Measurements from ENCODE around the gene STK39.

Gene STK39

GRCh38 chr2:168167511-168168263, 79.7 kb downstream of the STK39 start:
- no peak for TF ChIP-seq CTCF (IDR thresholded peaks at IDR 0.05; ENCODE audit: extremely low read depth, insufficient read depth, missing control alignments)
- in situ Hi-C loops (cut with MboI; ENCODE audit: low pct_unique_long_range_greater_than_20kb, low sequenced_read_pairs, unreplicated experiment): no loop called here
- DNase-seq (ENCODE audit: low spot score): no peak

- in situ Hi-C loops (cut with MboI; ENCODE audit: low pct_unique_long_range_greater_than_20kb, low sequenced_read_pairs, unreplicated experiment): no loop called here
- no peak for DNase-seq (ENCODE audit: low spot score)
- no peak for TF ChIP-seq CTCF (IDR thresholded peaks at IDR 0.05; ENCODE audit: extremely low read depth, insufficient read depth, missing control alignments)
These were observed 80.4 kb downstream of the STK39 start for GRCh38 chr2:168166902-168167510.

GRCh38 chr2:168165985-168166901, 81.2 kb downstream of the STK39 start:
- TF ChIP-seq CTCF (IDR thresholded peaks at IDR 0.05; ENCODE audit: extremely low read depth, insufficient read depth, missing control alignments): no peak
- in situ Hi-C loops (cut with MboI; ENCODE audit: low pct_unique_long_range_greater_than_20kb, low sequenced_read_pairs, unreplicated experiment): no loop called here
- no peak for DNase-seq (ENCODE audit: low spot score)

- TF ChIP-seq CTCF (IDR thresholded peaks at IDR 0.05; ENCODE audit: extremely low read depth, insufficient read depth, missing control alignments): no peak
- DNase-seq (ENCODE audit: low spot score): no peak
- in situ Hi-C loops (cut with MboI; ENCODE audit: low pct_unique_long_range_greater_than_20kb, low sequenced_read_pairs, unreplicated experiment): no loop called here
These were observed 82.0 kb downstream of the STK39 start for GRCh38 chr2:168165397-168165796.

- TF ChIP-seq CTCF (IDR thresholded peaks at IDR 0.05; ENCODE audit: extremely low read depth, insufficient read depth, missing control alignments): peak; percentile 29
- in situ Hi-C loops (cut with MboI; ENCODE audit: low pct_unique_long_range_greater_than_20kb, low sequenced_read_pairs, unreplicated experiment): no loop called here
- DNase-seq (ENCODE audit: low spot score): peak; percentile 8
These were observed 86.5 kb downstream of the STK39 start for GRCh38 chr2:168160897-168161296.

GRCh38 chr2:168159754-168160585, 87.4 kb downstream of the STK39 start:
- DNase-seq (ENCODE audit: low spot score): no peak
- in situ Hi-C loops (cut with MboI; ENCODE audit: low pct_unique_long_range_greater_than_20kb, low sequenced_read_pairs, unreplicated experiment): no loop called here
- no peak for TF ChIP-seq CTCF (IDR thresholded peaks at IDR 0.05; ENCODE audit: extremely low read depth, insufficient read depth, missing control alignments)
